GM13976 (cell line): ENCODE measurements around the gene AICDA.
"Not testable (repeated sequence)": the region's sequence is repeated elsewhere in the genome, so short reads cannot be mapped to it uniquely, and the experiment has no call there.

Experiments used
- DNase-seq: peaks from one replicate; pipeline ENCODE4 v3.0.0; 2012; ENCODE audit warnings: low spot score
- CTCF ChIP-seq: IDR thresholded peaks from 2 replicates; pipeline ENCODE4 v1.5.1; 2012; ENCODE audit warnings: borderline replicate concordance, mild to moderate bottlenecking; ENCODE audit not compliant: insufficient read depth; ENCODE audit errors: extremely low read depth, missing control alignments, control extremely low read depth
- in situ Hi-C: fragments of 300-500 bp; cut with MboI; formaldehyde crosslinking; loops from one replicate; pipeline ENCODE4 v1.12.0; 2022; ENCODE audit warnings: low sequenced_read_pairs, mixed read lengths, inconsistent platforms; ENCODE audit not compliant: unreplicated experiment

The AICDA gene

GRCh38 chr12:8622646-8623045 lies 10.0 kb upstream of the AICDA start:
- in situ Hi-C loops: no loop called here
- TF ChIP-seq CTCF: no peak

DNA sequence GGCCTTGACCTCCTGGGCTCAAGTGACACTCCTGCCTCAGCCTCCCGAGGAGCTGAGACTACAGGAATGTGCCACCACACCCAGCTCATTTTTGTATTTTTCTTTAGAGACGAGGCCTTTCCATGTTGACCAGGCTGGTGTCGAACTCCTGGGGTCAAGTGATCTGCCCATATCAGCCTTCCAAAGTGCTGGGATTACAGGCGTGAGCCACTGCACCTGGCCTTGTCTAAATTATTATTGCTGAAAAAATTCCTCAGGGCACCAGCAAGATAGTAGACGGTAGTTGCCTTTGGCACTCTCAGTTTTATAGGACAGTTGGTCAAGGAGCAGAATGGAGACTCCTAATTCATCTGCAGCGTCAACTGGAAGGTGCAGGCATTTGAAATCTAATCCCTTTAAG lies 2.5 kb upstream of the AICDA start:
- DNase-seq: no peak
- TF ChIP-seq CTCF: no peak
- in situ Hi-C loops: no loop called here

More at GRCh38 chr12:8622646-8623045, 10.0 kb upstream of the AICDA start:
- DNase-seq: no peak

DNA sequence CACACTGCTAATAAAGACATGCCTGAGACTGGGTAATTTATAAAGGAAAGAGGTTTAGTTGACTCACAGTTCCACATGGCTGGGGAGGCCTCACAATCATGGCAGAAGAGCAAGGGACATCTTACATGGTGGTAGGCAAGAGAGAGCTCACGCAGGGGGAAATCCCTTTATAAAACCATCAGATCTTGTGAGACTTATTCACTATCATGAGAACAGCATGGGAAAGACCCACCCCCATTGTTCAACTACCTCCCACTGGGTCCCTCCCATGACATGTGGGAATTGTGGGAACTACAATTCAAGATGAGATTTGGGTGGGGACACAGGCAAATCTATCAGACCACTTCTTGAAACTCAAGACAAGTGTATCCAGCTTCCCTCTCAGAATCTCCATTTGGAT lies 1.2 kb upstream of the AICDA start:
- DNase-seq, in situ Hi-C loops: not testable (repeated sequence)

GRCh38 chr12:8609061-8609570 lies 3.5 kb downstream of the AICDA start:
- TF ChIP-seq CTCF: peak; percentile 61
- DNase-seq: peak; percentile 53
- in situ Hi-C loops: no loop called here

DNA sequence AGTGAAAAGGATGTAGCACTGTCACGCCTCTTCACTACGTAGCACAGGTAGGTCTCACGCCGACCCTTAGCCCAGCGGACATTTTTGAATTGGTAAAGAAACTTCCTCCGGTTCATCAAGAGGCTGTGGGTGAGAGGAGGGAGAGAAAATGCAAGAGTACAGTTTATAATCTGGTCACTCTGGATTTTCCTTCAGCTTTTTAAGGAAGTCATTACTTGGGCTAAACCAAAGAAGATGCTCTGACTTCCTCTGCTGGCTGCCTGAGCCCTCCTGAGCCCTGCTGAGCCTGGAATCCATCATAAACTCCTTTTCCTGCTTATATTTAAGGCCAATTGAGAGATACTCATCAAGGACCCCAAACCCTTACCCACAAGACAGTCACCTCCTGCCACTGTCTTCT lies 5.8 kb downstream of the AICDA start:
- in situ Hi-C loops: no loop called here
- no peak for DNase-seq
- no peak for TF ChIP-seq CTCF

GRCh38 chr12:8605057-8605456 lies 7.6 kb downstream of the AICDA start:
- in situ Hi-C loops: no loop called here
- no peak for DNase-seq
- TF ChIP-seq CTCF: no peak

DNA sequence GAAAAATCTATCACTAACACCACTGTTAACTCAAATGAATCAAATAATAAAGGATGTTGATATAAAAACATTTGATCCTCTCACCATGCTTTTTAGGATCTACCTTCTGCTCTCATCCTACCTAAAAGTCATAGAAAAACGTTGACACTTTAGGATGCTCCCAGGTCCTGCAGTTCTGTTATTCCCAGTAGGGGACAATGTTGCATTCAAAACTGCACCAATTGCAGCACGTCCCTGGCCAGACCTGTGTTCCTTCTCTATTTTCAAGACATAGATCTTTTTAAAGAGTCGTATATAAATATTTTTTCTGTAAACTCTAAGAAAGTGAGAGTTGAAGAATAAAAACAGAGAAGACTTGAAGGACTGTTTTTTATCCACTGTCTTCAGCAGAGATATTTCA lies 8.8 kb downstream of the AICDA start:
- in situ Hi-C loops: no loop called here
- no peak for TF ChIP-seq CTCF
- DNase-seq: no peak
